Gastroesophageal sphincter (tissue), 3 donors: ENCODE results near the gene MOB3A.

Source experiments
- CTCF ChIP-seq, 4 experiments: fragments of 200-600 bp in 2 of 4; fragments of 450-650 bp in 2 of 4; sonication (generic) in 1 of 4; IDR thresholded peaks; one replicate each; pipeline ENCODE4 v1.5.1; 2017 to 2019; ENCODE audit warnings: antibody characterized with exemption in 4 of 4, mild to moderate bottlenecking in 2 of 4, moderate library complexity in 2 of 4
- EP300 ChIP-seq: sonication (generic); formaldehyde crosslinking; IDR thresholded peaks from one replicate; pipeline ENCODE4 v1.6.1; 2017; ENCODE audit warnings: antibody characterized with exemption, mild to moderate bottlenecking
- POLR2A ChIP-seq, 2 donors: fragments of 450-650 bp; IDR thresholded peaks; one replicate each; pipeline ENCODE4 v1.6.1; 2017; ENCODE audit warnings: antibody characterized with exemption in 2 of 2, mild to moderate bottlenecking in 2 of 2, moderate library complexity in 1 of 2
- POLR2AphosphoS5 ChIP-seq: sonication (generic); formaldehyde crosslinking; IDR thresholded peaks from one replicate; pipeline ENCODE4 v1.6.1; 2017; ENCODE audit warnings: antibody characterized with exemption

GRCh38 chr19:2050349-2050990, 45.7 kb downstream of the MOB3A start:
- TF ChIP-seq CTCF (IDR thresholded peaks at IDR 0.05), result no peak
- TF ChIP-seq POLR2A (IDR thresholded peaks at IDR 0.05), result peak in 1 of 2 donors; percentile 9
- TF ChIP-seq EP300, result no peak
- no peak for TF ChIP-seq POLR2AphosphoS5
